Peyer's patch (tissue), 4 donors: Measurements from ENCODE around the gene CHKA.

ENCODE experiments used
- POLR2A ChIP-seq, 2 donors: fragments of 450-650 bp; IDR thresholded peaks; one replicate each; pipeline ENCODE4 v1.5.1; 2017; ENCODE audit warnings: antibody characterized with exemption in 2 of 2, mild to moderate bottlenecking in 2 of 2, moderate library complexity in 2 of 2
- TF ChIP-seq, protein P1 (sequence below), 6 experiments: fragments of 450-650 bp in 4 of 6; fragments of 200-600 bp in 2 of 6; sonication (generic) in 1 of 6; IDR thresholded peaks; one replicate each; pipeline ENCODE4 v1.5.1; 2017 to 2019; ENCODE audit warnings: antibody characterized with exemption in 6 of 6, mild to moderate bottlenecking in 3 of 6, moderate library complexity in 1 of 6

DNA sequence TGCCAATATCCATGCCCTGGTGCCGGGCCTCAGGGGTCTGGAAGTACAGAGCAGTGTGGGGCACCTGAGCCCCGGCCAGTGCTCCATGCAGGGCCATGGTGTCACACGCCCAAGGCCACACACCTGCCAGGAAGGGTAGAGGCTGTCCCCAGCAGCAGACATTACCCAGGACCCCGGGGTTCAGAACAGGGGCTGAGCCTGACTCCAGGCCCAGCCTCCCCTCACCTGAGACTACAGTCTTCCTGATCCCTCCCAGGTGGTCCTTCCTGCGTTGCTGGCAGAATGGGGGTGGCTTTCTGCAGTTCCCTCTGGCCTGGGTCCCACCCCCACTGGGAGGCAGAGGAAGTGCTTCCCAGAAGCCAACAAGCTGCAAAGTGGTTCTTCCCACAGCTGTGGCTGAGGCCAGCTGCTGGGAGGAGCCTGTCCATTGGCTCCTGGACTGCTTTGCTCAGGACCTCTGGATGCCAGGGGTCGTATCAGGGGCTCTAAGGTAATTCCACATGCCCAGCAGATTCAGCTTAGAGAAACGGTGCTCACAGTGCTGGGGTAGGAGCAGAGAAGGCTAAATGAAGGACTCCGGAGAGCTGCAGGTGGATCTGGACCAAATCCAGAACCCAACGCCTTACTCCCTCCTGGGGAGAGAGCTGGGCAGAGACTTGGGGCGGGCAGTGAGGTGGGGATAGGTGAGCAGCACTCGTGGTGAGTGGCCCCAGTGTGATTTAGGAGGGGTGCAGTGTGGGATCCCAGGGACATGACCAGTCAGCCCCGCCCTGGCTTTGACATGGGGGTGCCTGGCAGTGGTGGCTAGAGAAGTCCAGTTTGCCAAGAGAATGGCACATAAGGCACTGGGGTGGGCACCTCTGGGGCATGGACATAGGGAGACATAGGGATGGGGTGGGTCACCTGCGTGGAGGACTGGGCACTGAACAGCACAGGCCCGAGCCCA, 69.7 kb downstream of the CHKA start:
- TF ChIP-seq, protein P1, sequence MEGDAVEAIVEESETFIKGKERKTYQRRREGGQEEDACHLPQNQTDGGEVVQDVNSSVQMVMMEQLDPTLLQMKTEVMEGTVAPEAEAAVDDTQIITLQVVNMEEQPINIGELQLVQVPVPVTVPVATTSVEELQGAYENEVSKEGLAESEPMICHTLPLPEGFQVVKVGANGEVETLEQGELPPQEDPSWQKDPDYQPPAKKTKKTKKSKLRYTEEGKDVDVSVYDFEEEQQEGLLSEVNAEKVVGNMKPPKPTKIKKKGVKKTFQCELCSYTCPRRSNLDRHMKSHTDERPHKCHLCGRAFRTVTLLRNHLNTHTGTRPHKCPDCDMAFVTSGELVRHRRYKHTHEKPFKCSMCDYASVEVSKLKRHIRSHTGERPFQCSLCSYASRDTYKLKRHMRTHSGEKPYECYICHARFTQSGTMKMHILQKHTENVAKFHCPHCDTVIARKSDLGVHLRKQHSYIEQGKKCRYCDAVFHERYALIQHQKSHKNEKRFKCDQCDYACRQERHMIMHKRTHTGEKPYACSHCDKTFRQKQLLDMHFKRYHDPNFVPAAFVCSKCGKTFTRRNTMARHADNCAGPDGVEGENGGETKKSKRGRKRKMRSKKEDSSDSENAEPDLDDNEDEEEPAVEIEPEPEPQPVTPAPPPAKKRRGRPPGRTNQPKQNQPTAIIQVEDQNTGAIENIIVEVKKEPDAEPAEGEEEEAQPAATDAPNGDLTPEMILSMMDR (IDR thresholded peaks at IDR 0.05): no peak
- TF ChIP-seq POLR2A (IDR thresholded peaks at IDR 0.05): no peak
